ENCODE data around the gene ANKRD13A. TPM values are rescaled to one million over a fixed set of nuclear protein-coding genes. Genes with fewer than 3 reads are reported as not detected.

The ANKRD13A gene
- total RNA-seq, 1 experiment from 2014 or later: 118 TPM

DNA sequence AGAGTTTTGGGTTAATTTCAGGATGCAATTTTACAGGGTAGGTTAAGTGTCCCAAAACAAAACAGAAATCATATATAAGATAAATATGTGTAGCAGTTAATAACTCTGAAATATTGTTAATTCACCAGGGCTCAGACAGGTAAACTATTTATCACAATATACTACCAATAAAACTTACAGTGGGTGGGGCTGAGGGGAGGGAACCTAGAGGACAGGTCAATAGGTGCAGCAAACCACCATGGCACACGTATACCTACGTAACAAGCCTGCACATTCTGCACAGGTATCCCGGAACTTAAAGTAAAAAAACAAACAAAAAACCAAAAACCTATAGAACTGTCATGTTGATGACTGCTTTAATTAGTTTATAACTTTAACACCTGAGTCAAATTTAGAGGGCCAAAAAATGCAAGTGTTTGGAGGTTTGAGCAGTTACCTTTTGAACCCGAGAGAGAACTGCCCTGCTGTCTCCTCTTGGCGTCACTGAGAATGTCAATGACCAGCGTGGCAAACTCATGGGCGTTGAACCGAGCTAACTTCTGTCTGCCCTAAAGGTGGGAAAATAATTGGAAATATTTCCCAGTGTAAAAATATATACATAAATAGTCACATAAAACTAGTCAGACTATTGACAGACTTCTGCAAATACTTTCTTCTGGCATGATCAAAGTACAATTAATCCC, 39.7 kb upstream of the ANKRD13A start:
- no peak for DNase-seq
- Histone ChIP-seq H3K9me2 (replicated peaks; ENCODE audit: low read length) (no peaks in the 10 kb centered on the region), H3K36me3 (ENCODE audit: low read depth, low read length) (peaks cover 10% of the 10 kb centered on the region; the same call in 1 of the 2 replicates), H3K27me3 (ENCODE audit: low read length) (no peaks in the 10 kb centered on the region), H3K4me3 (ENCODE audit: low read length) (no peak overlapping the region), H3K4me2 (ENCODE audit: low read length) (no peak overlapping the region), H3K4me1 (ENCODE audit: insufficient read depth, low read length) (peaks cover 7% of the 10 kb centered on the region), H4K20me1 (ENCODE audit: low read length) (no peaks in the 10 kb centered on the region), H3K79me2 (ENCODE audit: low read length) (no peaks in the 10 kb centered on the region), H3F3A (ENCODE audit: low read length, unreplicated experiment) (no peaks in the 10 kb centered on the region), H2AFZ (ENCODE audit: low read length) (no peak overlapping the region), H3K27ac (ENCODE audit: low read length) (no peak overlapping the region), H3K9me3 (ENCODE audit: low read length) (no peaks in the 10 kb centered on the region), H3K9ac (ENCODE audit: low read length) (no peak overlapping the region)
- CTCF ChIA-PET: no interaction called here
- TF ChIP-seq EZH2 (IDR thresholded peaks at IDR 0.05; ENCODE audit: low read length, unreplicated experiment): no peak
- no peak for ATAC-seq
- intact Hi-C loops (cut with micrococcal nuclease): no loop called here
- BruUV-seq (replicated peaks): no TSS peak
- POLR2A ChIA-PET (ENCODE audit: unreplicated experiment): no interaction called here

DNA sequence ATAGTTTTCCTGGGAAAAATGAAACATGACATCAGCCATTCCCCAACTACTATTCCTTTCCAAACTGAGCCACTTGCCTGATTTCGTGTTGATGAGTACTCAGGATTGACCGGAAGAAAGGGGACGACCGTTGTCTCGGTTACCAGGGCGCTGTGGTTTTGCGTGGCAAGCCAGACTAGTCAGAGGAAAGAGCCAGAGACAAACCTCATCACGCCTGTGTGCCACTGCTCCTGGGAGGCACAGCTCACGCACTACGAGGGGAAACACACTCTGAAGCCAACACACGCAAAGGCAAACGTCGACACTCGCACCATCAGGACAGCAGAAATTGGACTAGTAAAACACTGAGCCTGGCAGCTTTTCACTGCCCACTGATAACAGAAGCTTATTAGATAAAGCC, 38.0 kb upstream of the ANKRD13A start:
- no peak for DNase-seq
- no TSS peak for BruUV-seq (replicated peaks)
- Histone ChIP-seq H3K4me3 (ENCODE audit: low read length) (no peak overlapping the region), H3K9me2 (replicated peaks; ENCODE audit: low read length) (no peaks in the 10 kb centered on the region), H4K20me1 (ENCODE audit: low read length) (no peaks in the 10 kb centered on the region), H3K4me1 (ENCODE audit: insufficient read depth, low read length) (peaks cover 7% of the 10 kb centered on the region), H3K9ac (ENCODE audit: low read length) (no peak overlapping the region), H3K9me3 (ENCODE audit: low read length) (no peaks in the 10 kb centered on the region), H3K27ac (ENCODE audit: low read length) (no peak overlapping the region), H3K27me3 (ENCODE audit: low read length) (no peaks in the 10 kb centered on the region), H3K79me2 (ENCODE audit: low read length) (no peaks in the 10 kb centered on the region), H2AFZ (ENCODE audit: low read length) (no peak overlapping the region), H3F3A (ENCODE audit: low read length, unreplicated experiment) (no peaks in the 10 kb centered on the region), H3K4me2 (ENCODE audit: low read length) (no peak overlapping the region), H3K36me3 (ENCODE audit: low read depth, low read length) (peaks cover 14% of the 10 kb centered on the region; the same call in 1 of the 2 replicates)
- intact Hi-C loops (cut with micrococcal nuclease): no loop called here
- TF ChIP-seq, protein P1, sequence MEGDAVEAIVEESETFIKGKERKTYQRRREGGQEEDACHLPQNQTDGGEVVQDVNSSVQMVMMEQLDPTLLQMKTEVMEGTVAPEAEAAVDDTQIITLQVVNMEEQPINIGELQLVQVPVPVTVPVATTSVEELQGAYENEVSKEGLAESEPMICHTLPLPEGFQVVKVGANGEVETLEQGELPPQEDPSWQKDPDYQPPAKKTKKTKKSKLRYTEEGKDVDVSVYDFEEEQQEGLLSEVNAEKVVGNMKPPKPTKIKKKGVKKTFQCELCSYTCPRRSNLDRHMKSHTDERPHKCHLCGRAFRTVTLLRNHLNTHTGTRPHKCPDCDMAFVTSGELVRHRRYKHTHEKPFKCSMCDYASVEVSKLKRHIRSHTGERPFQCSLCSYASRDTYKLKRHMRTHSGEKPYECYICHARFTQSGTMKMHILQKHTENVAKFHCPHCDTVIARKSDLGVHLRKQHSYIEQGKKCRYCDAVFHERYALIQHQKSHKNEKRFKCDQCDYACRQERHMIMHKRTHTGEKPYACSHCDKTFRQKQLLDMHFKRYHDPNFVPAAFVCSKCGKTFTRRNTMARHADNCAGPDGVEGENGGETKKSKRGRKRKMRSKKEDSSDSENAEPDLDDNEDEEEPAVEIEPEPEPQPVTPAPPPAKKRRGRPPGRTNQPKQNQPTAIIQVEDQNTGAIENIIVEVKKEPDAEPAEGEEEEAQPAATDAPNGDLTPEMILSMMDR (conservative IDR thresholded peaks at IDR 0.05; ENCODE audit: low read depth, low read length): no peak
- no peak for TF ChIP-seq EZH2phosphoT487 (IDR thresholded peaks at IDR 0.05; ENCODE audit: borderline replicate concordance, low read length)
- no peak for TF ChIP-seq EZH2 (IDR thresholded peaks at IDR 0.05; ENCODE audit: low read length, unreplicated experiment)
- ChIA-PET CTCF (no interaction called here), POLR2A (ENCODE audit: unreplicated experiment) (interaction anchor here (0.6 kb wide), 1 partner anchor 16 kb away, joined by 3 read pairs; no protein-coding TSS in a partner anchor)
- no peak for ATAC-seq

DNA sequence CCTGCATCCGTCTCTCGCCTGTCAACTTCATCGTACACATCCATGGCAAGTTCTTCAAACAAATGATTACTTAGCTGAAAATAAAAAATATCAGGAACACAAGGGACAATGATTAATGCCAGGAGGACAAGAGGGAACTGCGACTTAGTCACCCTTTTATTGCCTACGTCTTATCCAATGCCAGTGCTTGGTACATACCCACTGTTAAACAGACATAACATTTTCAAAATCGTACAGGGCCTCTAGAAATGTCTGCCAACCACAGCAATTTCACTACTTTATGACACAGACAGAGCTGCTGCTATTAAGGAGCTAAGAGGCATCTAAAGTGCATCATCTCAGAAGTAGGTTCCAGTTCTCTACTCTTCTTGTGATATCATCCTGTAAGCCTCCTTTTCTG, 37.6 kb upstream of the ANKRD13A start:
- CTCF ChIA-PET: no interaction called here
- ATAC-seq (peak; percentile 62), DNase-seq (peak; percentile 53)
- intact Hi-C loops (cut with micrococcal nuclease): no loop called here
- Histone ChIP-seq H3K9me3 (ENCODE audit: low read length) (no peaks in the 10 kb centered on the region), H3K27ac (ENCODE audit: low read length) (no peak overlapping the region), H3K27me3 (ENCODE audit: low read length) (no peaks in the 10 kb centered on the region), H3K4me1 (ENCODE audit: insufficient read depth, low read length) (peaks cover 7% of the 10 kb centered on the region), H3K4me3 (ENCODE audit: low read length) (no peak overlapping the region), H2AFZ (ENCODE audit: low read length) (no peak overlapping the region), H3K9me2 (replicated peaks; ENCODE audit: low read length) (no peaks in the 10 kb centered on the region), H3F3A (ENCODE audit: low read length, unreplicated experiment) (no peaks in the 10 kb centered on the region), H3K9ac (ENCODE audit: low read length) (no peak overlapping the region), H3K4me2 (ENCODE audit: low read length) (no peak overlapping the region), H4K20me1 (ENCODE audit: low read length) (no peaks in the 10 kb centered on the region), H3K36me3 (ENCODE audit: low read depth, low read length) (peaks cover 17% of the 10 kb centered on the region; the same call in 1 of the 2 replicates), H3K79me2 (ENCODE audit: low read length) (no peaks in the 10 kb centered on the region)
- no TSS peak for BruUV-seq (replicated peaks)
- POLR2A ChIA-PET (ENCODE audit: unreplicated experiment): interaction anchor here (0.6 kb wide), 1 partner anchor 17 kb away, joined by 3 read pairs; no protein-coding TSS in a partner anchor
- TF ChIP-seq, protein P1 (conservative IDR thresholded peaks at IDR 0.05; ENCODE audit: low read depth, low read length): no peak
- TF ChIP-seq EZH2 (IDR thresholded peaks at IDR 0.05; ENCODE audit: low read length, unreplicated experiment) (no peak), EZH2phosphoT487 (IDR thresholded peaks at IDR 0.05; ENCODE audit: borderline replicate concordance, low read length) (no peak)
